SK-N-SH (cell line): ENCODE results near the gene DCUN1D3. TPM values are rescaled to one million over a fixed set of nuclear protein-coding genes. Genes with fewer than 3 reads are reported as not detected.

ENCODE experiments used
- CTCF ChIA-PET: fragments of 300-600, 350-600 bp; formaldehyde crosslinking; extraction: SDS; loops from one replicate; lab custom pipeline; 2021; lab: Yijun Ruan, JAX
- POLR2A ChIA-PET: fragments of 350-600 bp; sonication (Branson Sonifier 250); formaldehyde crosslinking; extraction: SDS; loops from one replicate; lab custom pipeline; 2020; ENCODE audit warnings: antibody characterized with exemption, inconsistent platforms; lab: Yijun Ruan, JAX
- DNase-seq: peaks from one replicate; pipeline ENCODE4 v3.0.0; 2012
- H2AFZ ChIP-seq: fragments of 200-600 bp; sonication (generic); 2 replicates; pipeline ENCODE4 v1.8.1; 2016; ENCODE audit warnings: antibody characterized with exemption, mild to moderate bottlenecking, low read depth
- H3F3A ChIP-seq: fragments of 200-600 bp; sonication (generic); replicated peaks from 2 replicates; pipeline ENCODE3; 2016; ENCODE audit warnings: antibody characterized with exemption, mild to moderate bottlenecking; ENCODE audit not compliant: insufficient read depth
- H3K27ac ChIP-seq, 2 experiments: fragments of 200-500 bp in 1 of 2; fragments of 200-600 bp in 1 of 2; sonication (Bioruptor generic) in 1 of 2; sonication (generic), shearing (Covaris generic) in 1 of 2; 2 replicates each; pipeline versions ENCODE4 v1.5.1 to v1.6.1; 2014 to 2016; ENCODE audit warnings: low read depth in 2 of 2, inconsistent platforms in 1 of 2, low read length in 1 of 2, mild to moderate bottlenecking in 1 of 2, mixed read lengths in 1 of 2
- H3K27me3 ChIP-seq: fragments of 200-600 bp; sonication (generic), shearing (Covaris generic); 2 replicates; pipeline ENCODE4 v1.6.1; 2016; ENCODE audit warnings: mixed run types; ENCODE audit not compliant: insufficient read depth
- H3K36me3 ChIP-seq, 2 experiments: fragments of 200-500 bp in 1 of 2; fragments of 200-600 bp in 1 of 2; sonication (Bioruptor generic) in 1 of 2; sonication (generic) in 1 of 2; replicated peaks in 1 of 2; 2 replicates each; pipeline versions ENCODE3 to v1.5.1; 2014 to 2016; ENCODE audit warnings: low read length in 1 of 2, mild to moderate bottlenecking in 1 of 2; ENCODE audit not compliant: insufficient read depth in 2 of 2, control insufficient read depth in 1 of 2
- H3K4me1 ChIP-seq, 2 experiments: fragments of 200-500 bp in 1 of 2; fragments of 200-600 bp in 1 of 2; sonication (Bioruptor generic) in 1 of 2; sonication (generic), shearing (Covaris generic) in 1 of 2; 2 replicates each; pipeline versions ENCODE4 v1.5.1 to v1.6.1; 2014 to 2016; ENCODE audit warnings: low read depth in 1 of 2, low read length in 1 of 2, mixed run types in 1 of 2; ENCODE audit not compliant: insufficient read depth in 2 of 2, control insufficient read depth in 1 of 2
- H3K4me2 ChIP-seq: fragments of 200-600 bp; sonication (generic), shearing (Covaris generic); 2 replicates; pipeline ENCODE4 v1.6.1; 2017; ENCODE audit warnings: mixed run types
- H3K4me3 ChIP-seq, 2 experiments: fragments of 200-500 bp in 1 of 2; fragments of 200-600 bp in 1 of 2; sonication (Bioruptor generic) in 1 of 2; sonication (generic), shearing (Covaris generic) in 1 of 2; 2 replicates each; pipeline versions ENCODE4 v1.5.1 to v1.8.1; 2014 to 2016; ENCODE audit warnings: low read depth in 2 of 2, inconsistent platforms in 1 of 2, low read length in 1 of 2, mild to moderate bottlenecking in 1 of 2, mixed read lengths in 1 of 2, moderate library complexity in 1 of 2
- H3K79me2 ChIP-seq: fragments of 200-600 bp; sonication (generic); 2 replicates; pipeline ENCODE4 v1.8.1; 2017; ENCODE audit warnings: mild to moderate bottlenecking; ENCODE audit not compliant: insufficient read depth
- H3K9ac ChIP-seq: fragments of 200-600 bp; sonication (generic); 2 replicates; pipeline ENCODE4 v1.6.1; 2017; ENCODE audit warnings: mixed run types
- H3K9me2 ChIP-seq: fragments of 200-600 bp; sonication (generic); 2 replicates; pipeline ENCODE4 v1.6.1; 2017; ENCODE audit warnings: mixed run types
- H3K9me3 ChIP-seq: fragments of 200-600 bp; sonication (generic); 2 replicates; pipeline ENCODE4 v1.6.1; 2017; ENCODE audit warnings: mixed run types, mild to moderate bottlenecking, moderate library complexity
- H4K20me1 ChIP-seq: fragments of 200-600 bp; sonication (generic); 2 replicates; pipeline ENCODE4 v1.6.1; 2017; ENCODE audit warnings: mild to moderate bottlenecking, mixed run types; ENCODE audit not compliant: insufficient read depth
- CHD2 ChIP-seq: fragments of 150-350 bp; IDR thresholded peaks from 2 replicates; pipeline ENCODE4 v1.6.1; 2018; ENCODE audit warnings: low read length; ENCODE audit not compliant: partially characterized antibody
- ELF1 ChIP-seq: IDR thresholded peaks from 2 replicates; pipeline ENCODE4 v1.4.0; 2012
- EP300 ChIP-seq, 2 experiments: IDR thresholded peaks; 2 replicates each; pipeline versions ENCODE4 v1.4.0 to v1.6.1; 2012; ENCODE audit warnings: borderline replicate concordance in 1 of 2, low read depth in 1 of 2, low read length in 1 of 2
- FOSL2 ChIP-seq: IDR thresholded peaks from 2 replicates; pipeline ENCODE4 v1.4.0; 2012; ENCODE audit warnings: low read depth, mild to moderate bottlenecking, moderate library complexity, borderline replicate concordance
- FOXJ3 ChIP-seq: sonication (generic); formaldehyde crosslinking; IDR thresholded peaks from 2 replicates; pipeline ENCODE4 v1.5.1; 2020; ENCODE audit warnings: mild to moderate bottlenecking, missing genetic modification reagents
- FOXM1 ChIP-seq: IDR thresholded peaks from 2 replicates; pipeline ENCODE4 v1.4.0; 2012; ENCODE audit warnings: low read depth, mild to moderate bottlenecking
- GATA2 ChIP-seq: sonication (generic); formaldehyde crosslinking; IDR thresholded peaks from 2 replicates; pipeline ENCODE4 v1.5.0; 2020; ENCODE audit warnings: mild to moderate bottlenecking, missing genetic modification reagents
- MEF2A ChIP-seq: IDR thresholded peaks from 2 replicates; pipeline ENCODE4 v1.4.0; 2012; ENCODE audit warnings: low read depth, borderline replicate concordance
- PBX3 ChIP-seq: IDR thresholded peaks from 2 replicates; pipeline ENCODE4; 2012
- POLR2AphosphoS5 ChIP-seq: IDR thresholded peaks from 2 replicates; pipeline ENCODE4 v1.6.1; 2012; ENCODE audit warnings: low read depth, low read length
- TAF1 ChIP-seq: IDR thresholded peaks from 2 replicates; pipeline ENCODE4 v1.6.1; 2012; ENCODE audit warnings: low read depth, mild to moderate bottlenecking, low read length, moderate library complexity, borderline replicate concordance
- TCF12 ChIP-seq: IDR thresholded peaks from 2 replicates; pipeline ENCODE4 v1.4.0; 2012
- USF1 ChIP-seq: IDR thresholded peaks from 2 replicates; pipeline ENCODE4 v1.4.0; 2012; ENCODE audit warnings: low read depth, borderline replicate concordance
- WGBS: methylation state at CpG from one replicate; pipeline ENCODE4 v1.1.6; 2017; ENCODE audit warnings: low lambda C conversion rate; 5-methylcytosine and 5-hydroxymethylcytosine counted together
- polyA plus RNA-seq, 3 experiments: library from polyadenylated mRNA; depleted of rRNA; stranded (reverse); fragments of >200 nt; gene quantifications; 2 replicates each; pipeline ENCODE4 v1.2.3, GENCODE V29; 2012
- TF ChIP-seq, protein P1 (sequence below): IDR thresholded peaks from 2 replicates; pipeline ENCODE4 v1.6.1; 2012; ENCODE audit warnings: mild to moderate bottlenecking, low read depth, low read length, moderate library complexity
- TF ChIP-seq, protein P2 (sequence below): fragments of 200-600 bp; sonication (generic); IDR thresholded peaks from 2 replicates; pipeline ENCODE4 v1.6.1; 2017; ENCODE audit warnings: antibody characterized with exemption, mild to moderate bottlenecking, moderate library complexity

The DCUN1D3 gene
- polyA plus RNA-seq, 1 of the 3 experiments (the other 2 are of a cell fraction) = 4.7 TPM

- Histone ChIP-seq H3K9ac (peak overlapping the region; percentile 32; the same call in 1 of the 2 replicates), H2AFZ (no peak overlapping the region), H3K27me3 (no peaks in the 10 kb centered on the region), H4K20me1 (no peaks in the 10 kb centered on the region), H3K36me3 (peaks cover 3 to 5% of the 10 kb centered on the region in 2 experiments), H3K79me2 (peaks cover 48% of the 10 kb centered on the region), H3K4me2 (0 out of 2 replicates have a peak overlapping the region, but pooled peaks have one; percentile 18), H3K9me2 (no peaks in the 10 kb centered on the region), H3K4me3 (no peak overlapping the region), H3F3A (peaks cover 21% of the 10 kb centered on the region), H3K9me3 (no peaks in the 10 kb centered on the region), H3K27ac (peak overlapping the region; percentile 19 to 85), H3K4me1 (peaks cover 16 to 43% of the 10 kb centered on the region in 2 experiments)
- TF ChIP-seq PBX3 = no peak
- TF ChIP-seq, protein P1, sequence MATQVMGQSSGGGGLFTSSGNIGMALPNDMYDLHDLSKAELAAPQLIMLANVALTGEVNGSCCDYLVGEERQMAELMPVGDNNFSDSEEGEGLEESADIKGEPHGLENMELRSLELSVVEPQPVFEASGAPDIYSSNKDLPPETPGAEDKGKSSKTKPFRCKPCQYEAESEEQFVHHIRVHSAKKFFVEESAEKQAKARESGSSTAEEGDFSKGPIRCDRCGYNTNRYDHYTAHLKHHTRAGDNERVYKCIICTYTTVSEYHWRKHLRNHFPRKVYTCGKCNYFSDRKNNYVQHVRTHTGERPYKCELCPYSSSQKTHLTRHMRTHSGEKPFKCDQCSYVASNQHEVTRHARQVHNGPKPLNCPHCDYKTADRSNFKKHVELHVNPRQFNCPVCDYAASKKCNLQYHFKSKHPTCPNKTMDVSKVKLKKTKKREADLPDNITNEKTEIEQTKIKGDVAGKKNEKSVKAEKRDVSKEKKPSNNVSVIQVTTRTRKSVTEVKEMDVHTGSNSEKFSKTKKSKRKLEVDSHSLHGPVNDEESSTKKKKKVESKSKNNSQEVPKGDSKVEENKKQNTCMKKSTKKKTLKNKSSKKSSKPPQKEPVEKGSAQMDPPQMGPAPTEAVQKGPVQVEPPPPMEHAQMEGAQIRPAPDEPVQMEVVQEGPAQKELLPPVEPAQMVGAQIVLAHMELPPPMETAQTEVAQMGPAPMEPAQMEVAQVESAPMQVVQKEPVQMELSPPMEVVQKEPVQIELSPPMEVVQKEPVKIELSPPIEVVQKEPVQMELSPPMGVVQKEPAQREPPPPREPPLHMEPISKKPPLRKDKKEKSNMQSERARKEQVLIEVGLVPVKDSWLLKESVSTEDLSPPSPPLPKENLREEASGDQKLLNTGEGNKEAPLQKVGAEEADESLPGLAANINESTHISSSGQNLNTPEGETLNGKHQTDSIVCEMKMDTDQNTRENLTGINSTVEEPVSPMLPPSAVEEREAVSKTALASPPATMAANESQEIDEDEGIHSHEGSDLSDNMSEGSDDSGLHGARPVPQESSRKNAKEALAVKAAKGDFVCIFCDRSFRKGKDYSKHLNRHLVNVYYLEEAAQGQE = no peak
- TF ChIP-seq ELF1 = no peak
- TF ChIP-seq TAF1 = no peak
- TF ChIP-seq GATA2 (CRISPR knock-in tag) = no peak
- TF ChIP-seq EP300 (IDR thresholded peaks at IDR 0.05; ENCODE audit: borderline replicate concordance in 1 of 2, low read depth in 1 of 2, low read length in 1 of 2) = no peak
- TF ChIP-seq FOXM1 = no peak
- TF ChIP-seq USF1 = no peak
- TF ChIP-seq, protein P2, sequence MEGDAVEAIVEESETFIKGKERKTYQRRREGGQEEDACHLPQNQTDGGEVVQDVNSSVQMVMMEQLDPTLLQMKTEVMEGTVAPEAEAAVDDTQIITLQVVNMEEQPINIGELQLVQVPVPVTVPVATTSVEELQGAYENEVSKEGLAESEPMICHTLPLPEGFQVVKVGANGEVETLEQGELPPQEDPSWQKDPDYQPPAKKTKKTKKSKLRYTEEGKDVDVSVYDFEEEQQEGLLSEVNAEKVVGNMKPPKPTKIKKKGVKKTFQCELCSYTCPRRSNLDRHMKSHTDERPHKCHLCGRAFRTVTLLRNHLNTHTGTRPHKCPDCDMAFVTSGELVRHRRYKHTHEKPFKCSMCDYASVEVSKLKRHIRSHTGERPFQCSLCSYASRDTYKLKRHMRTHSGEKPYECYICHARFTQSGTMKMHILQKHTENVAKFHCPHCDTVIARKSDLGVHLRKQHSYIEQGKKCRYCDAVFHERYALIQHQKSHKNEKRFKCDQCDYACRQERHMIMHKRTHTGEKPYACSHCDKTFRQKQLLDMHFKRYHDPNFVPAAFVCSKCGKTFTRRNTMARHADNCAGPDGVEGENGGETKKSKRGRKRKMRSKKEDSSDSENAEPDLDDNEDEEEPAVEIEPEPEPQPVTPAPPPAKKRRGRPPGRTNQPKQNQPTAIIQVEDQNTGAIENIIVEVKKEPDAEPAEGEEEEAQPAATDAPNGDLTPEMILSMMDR = no peak
- TF ChIP-seq MEF2A = no peak
- no peak for TF ChIP-seq FOSL2
- no peak for TF ChIP-seq FOXJ3 (CRISPR knock-in tag)
- TF ChIP-seq TCF12 = no peak
- TF ChIP-seq CHD2 = no peak
- no peak for TF ChIP-seq POLR2AphosphoS5
- no peak for DNase-seq
- ChIA-PET CTCF (interaction anchor here (2.1 kb wide), 1 partner anchor 54 kb away, joined by 6 read pairs; no protein-coding TSS in a partner anchor), POLR2A (no interaction called here)
- WGBS = 71% methylated on average over 5 of the region's 5 CpGs
Measured at GRCh38 chr16:20903899-20904506, 3.8 kb upstream of the DCUN1D3 start.
